Prostate gland (tissue), 2 donors: Measurements from ENCODE around the gene L3MBTL4.

Experiments used
- CTCF ChIP-seq, 4 experiments: fragments of 200-600 bp in 2 of 4; fragments of 450-650 bp in 2 of 4; sonication (generic) in 2 of 4; IDR thresholded peaks; 1 replicate in 3 of 4; 2 replicates in 1 of 4; pipeline ENCODE4 v1.5.1; 2016 to 2019; ENCODE audit warnings: antibody characterized with exemption in 4 of 4, mild to moderate bottlenecking in 2 of 4, moderate library complexity in 2 of 4
- POLR2A ChIP-seq: fragments of 450-650 bp; IDR thresholded peaks from one replicate; pipeline ENCODE4 v1.6.1; 2016; ENCODE audit warnings: antibody characterized with exemption, mild to moderate bottlenecking
- POLR2AphosphoS5 ChIP-seq: sonication (generic); formaldehyde crosslinking; IDR thresholded peaks from one replicate; pipeline ENCODE4 v1.6.1; 2017; ENCODE audit warnings: antibody characterized with exemption

GRCh38 chr18:6057604-6058003 is 357.1 kb downstream of the L3MBTL4 start:
- TF ChIP-seq CTCF (IDR thresholded peaks at IDR 0.05), result no peak
- TF ChIP-seq POLR2AphosphoS5, result no peak
- TF ChIP-seq POLR2A, result no peak
